Measurements from ENCODE around the gene PTGER4.

GRCh38 chr5:40654377-40654991 lies 25.2 kb upstream of the PTGER4 start:
- TF ChIP-seq CTCF (IDR thresholded peaks at IDR 0.05; ENCODE audit: low read length) (no peak), EZH2phosphoT487 (IDR thresholded peaks at IDR 0.05; ENCODE audit: low read length) (no peak)

Data from MM.1S (cell line).